Stimulated activated naive CD4-positive, alpha-beta T cell (primary cell): ENCODE results near the gene IL1B.
"Not testable (repeated sequence)": the region's sequence is repeated elsewhere in the genome, so short reads cannot be mapped to it uniquely, and the experiment has no call there.

ENCODE experiments used
- DNase-seq, 6 experiments: peaks; one replicate each; lab custom pipeline; 2025; lab: John Stamatoyannopoulos, UW

The IL1B gene

GRCh38 chr2:112836695-112837117, at the start of gene IL1B:
Gene IL1B (minus strand): TSS chr2:112836779. CDS start chr2:112836229, 550 bp downstream.
- DNase-seq: no peak

- no peak for DNase-seq
Measured at GRCh38 chr2:112886291-112886690, 49.7 kb upstream of the IL1B start.

- DNase-seq: no peak
Measured at GRCh38 chr2:112885506-112885902, 48.9 kb upstream of the IL1B start.

- peak; percentile 2 to 61 (median 30) for DNase-seq
Measured at GRCh38 chr2:112884869-112885505, 48.4 kb upstream of the IL1B start.

GRCh38 chr2:112883669-112884068, 47.1 kb upstream of the IL1B start:
- DNase-seq: no peak

- no peak for DNase-seq
Measured at GRCh38 chr2:112881217-112881985, 44.8 kb upstream of the IL1B start.

- DNase-seq: no peak
Measured at GRCh38 chr2:112880696-112881095, 44.1 kb upstream of the IL1B start.

- DNase-seq: no peak
Measured at GRCh38 chr2:112880091-112880531, 43.5 kb upstream of the IL1B start.

- no peak for DNase-seq
Measured at GRCh38 chr2:112879491-112880041, 43.0 kb upstream of the IL1B start.

GRCh38 chr2:112877423-112877822, 40.8 kb upstream of the IL1B start:
- no peak for DNase-seq

- DNase-seq: no peak
Measured at GRCh38 chr2:112876971-112877361, 40.4 kb upstream of the IL1B start.

- no peak for DNase-seq
Measured at GRCh38 chr2:112876257-112876970, 39.8 kb upstream of the IL1B start.

GRCh38 chr2:112870841-112871835, 34.6 kb upstream of the IL1B start:
- DNase-seq: no peak

GRCh38 chr2:112869258-112869842, 32.8 kb upstream of the IL1B start:
- DNase-seq: no peak

- DNase-seq: no peak
Measured at GRCh38 chr2:112867701-112868631, 31.4 kb upstream of the IL1B start.

GRCh38 chr2:112866128-112866835, 29.7 kb upstream of the IL1B start:
- DNase-seq: no peak

- DNase-seq: no peak
Measured at GRCh38 chr2:112864072-112864471, 27.5 kb upstream of the IL1B start.

- DNase-seq: not testable (repeated sequence)
Measured at GRCh38 chr2:112859406-112860183, 23.0 kb upstream of the IL1B start.
